SH-SY5Y (cell line): ENCODE results near the gene KCTD6.

ENCODE experiments used
- GATA2 ChIP-seq: IDR thresholded peaks from 2 replicates; pipeline ENCODE4 v1.6.1; 2011; ENCODE audit warnings: mild to moderate bottlenecking, low read depth, low read length
- GATA3 ChIP-seq: IDR thresholded peaks from 2 replicates; pipeline ENCODE4 v1.6.1; 2011; ENCODE audit warnings: low read depth, mild to moderate bottlenecking, low read length, moderate library complexity

DNA sequence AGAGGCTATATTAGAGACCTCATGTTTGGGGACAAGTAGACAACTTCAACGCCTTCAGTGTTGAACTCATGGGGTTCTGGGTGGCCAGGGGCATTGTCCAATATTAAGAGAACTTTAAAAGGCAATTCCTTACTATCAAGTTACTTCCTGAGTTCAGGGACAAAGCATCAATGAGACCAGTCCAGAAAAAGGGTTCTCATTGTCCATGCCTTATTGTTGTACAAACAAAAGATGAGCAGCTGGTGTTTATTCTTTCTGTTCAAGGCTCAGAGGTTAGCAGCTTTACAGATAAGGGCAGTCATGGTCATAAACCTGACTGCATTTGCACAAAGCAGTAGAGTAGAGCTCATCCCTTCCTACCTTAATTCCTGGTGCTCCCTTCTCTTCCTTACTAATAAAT is 39.7 kb upstream of the KCTD6 start:
- no peak for TF ChIP-seq GATA3
- TF ChIP-seq GATA2, result no peak
